GM21619 (cell line): Measurements from ENCODE around the gene SPRY4.
"Not testable (repeated sequence)": the region's sequence is repeated elsewhere in the genome, so short reads cannot be mapped to it uniquely, and the experiment has no call there.

Source experiments
- ATAC-seq: cut with Tn5 transposase; IDR thresholded peaks from one replicate; pipeline ENCODE4 v1.9.1; 2021; ENCODE audit not compliant: unreplicated experiment

SPRY4 gene

GRCh38 chr5:142339781-142340180 is 15.0 kb upstream of the SPRY4 start:
- ATAC-seq = no peak

- no peak for ATAC-seq
Measured at GRCh38 chr5:142334538-142334937, 9.7 kb upstream of the SPRY4 start.

GRCh38 chr5:142333749-142334148 is 8.9 kb upstream of the SPRY4 start:
- ATAC-seq = not testable (repeated sequence)

DNA sequence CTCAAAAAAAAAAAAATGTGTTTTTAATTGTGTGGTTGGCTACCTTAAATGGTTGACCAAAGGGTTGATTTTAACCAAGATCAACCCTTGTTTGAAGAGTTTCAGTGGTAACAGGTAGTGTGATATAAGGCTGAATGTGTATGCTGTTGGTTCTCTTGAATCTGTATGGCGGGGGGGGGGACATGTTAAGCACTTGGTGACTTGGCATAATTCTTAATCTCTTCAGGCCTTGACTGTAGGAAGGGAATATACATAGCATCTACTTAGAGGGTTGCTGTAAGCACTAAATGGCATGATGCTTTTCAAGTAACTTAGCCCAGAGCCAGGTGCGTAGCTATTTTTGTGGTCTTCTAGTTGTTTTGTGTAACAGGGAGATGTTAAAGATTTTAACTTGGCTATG is 5.6 kb upstream of the SPRY4 start:
- no peak for ATAC-seq

- ATAC-seq = no peak
Measured at GRCh38 chr5:142330026-142330425, 5.2 kb upstream of the SPRY4 start.

DNA sequence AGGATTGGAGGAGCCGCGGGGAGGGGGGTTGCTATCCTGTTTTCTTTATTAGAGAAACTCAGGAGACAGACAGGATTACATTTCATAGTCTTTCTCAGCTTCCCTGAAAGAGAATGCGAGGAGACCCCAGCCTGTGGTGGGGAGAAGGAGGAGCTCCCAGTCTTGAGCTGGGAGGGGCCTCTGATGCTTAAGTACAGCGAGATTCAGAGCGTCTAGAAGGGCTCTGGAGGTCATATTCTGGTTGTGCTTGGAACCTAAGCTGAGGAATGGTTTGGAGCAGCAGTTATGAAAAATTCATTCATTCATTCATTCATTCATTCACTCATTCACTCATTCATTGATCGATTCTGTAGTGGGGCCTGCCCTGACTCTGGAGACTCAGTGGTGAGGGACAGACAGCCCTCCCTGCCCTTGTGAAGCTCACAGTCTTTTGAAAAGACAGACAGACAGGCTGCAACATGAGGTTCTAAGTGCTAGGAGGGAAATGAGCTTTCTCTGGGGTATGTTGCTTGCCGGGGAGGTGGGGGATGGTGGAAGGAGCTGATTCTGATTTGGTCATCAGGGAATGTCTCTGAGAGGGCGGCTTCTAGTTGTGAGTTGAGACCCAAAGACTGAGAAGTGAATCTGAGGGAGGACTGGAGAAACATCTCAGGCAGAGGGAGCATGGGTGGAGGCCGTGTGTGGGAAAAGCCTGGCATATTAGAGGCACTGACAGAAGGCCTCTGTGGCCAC is 2.5 kb upstream of the SPRY4 start:
- no peak for ATAC-seq

- ATAC-seq = no peak
Measured at GRCh38 chr5:142326480-142326938, 1.7 kb upstream of the SPRY4 start.

DNA sequence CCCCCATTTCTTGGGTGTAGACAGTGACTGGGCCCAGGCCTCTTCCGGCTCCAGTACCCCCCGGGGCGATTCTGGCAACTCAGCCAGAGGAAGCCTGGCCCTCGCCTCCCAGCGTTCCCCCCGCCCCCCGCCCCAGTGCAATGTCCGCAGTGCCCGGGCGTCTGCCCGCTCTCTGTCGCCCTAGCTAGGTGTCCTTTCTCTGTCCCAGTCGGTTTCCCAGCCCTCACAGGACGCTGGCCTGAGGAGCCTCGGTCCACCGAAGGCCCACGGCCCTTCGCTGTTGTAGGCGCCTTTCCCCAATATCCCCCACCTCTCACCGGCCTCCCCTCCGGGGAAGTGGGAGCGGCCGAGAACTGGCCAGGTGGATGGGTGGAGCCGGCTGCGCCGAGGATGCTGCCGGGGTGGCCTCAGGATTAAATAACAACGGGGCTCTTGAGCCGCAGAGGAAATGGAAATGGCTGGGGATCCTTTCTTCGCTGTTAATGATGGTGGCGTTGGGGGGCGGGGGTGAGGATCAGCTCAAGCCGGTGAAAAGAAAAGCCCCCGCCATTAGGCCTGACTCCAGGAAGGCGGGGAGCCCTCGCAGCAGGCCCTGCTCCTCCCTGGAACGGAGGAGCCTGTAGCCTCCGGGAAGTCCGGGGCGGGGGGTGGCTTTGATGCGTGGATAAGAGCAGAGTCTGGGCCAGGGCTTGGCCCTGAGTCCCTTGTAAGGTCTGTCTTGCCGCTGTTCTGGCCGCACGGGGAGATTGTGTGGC is 1.1 kb upstream of the SPRY4 start:
- no peak for ATAC-seq

GRCh38 chr5:142324136-142324870 is 518 bp downstream of the SPRY4 start:
- peak; percentile 39 for ATAC-seq

GRCh38 chr5:142323480-142324135 is 1.2 kb downstream of the SPRY4 start:
- no peak for ATAC-seq

DNA sequence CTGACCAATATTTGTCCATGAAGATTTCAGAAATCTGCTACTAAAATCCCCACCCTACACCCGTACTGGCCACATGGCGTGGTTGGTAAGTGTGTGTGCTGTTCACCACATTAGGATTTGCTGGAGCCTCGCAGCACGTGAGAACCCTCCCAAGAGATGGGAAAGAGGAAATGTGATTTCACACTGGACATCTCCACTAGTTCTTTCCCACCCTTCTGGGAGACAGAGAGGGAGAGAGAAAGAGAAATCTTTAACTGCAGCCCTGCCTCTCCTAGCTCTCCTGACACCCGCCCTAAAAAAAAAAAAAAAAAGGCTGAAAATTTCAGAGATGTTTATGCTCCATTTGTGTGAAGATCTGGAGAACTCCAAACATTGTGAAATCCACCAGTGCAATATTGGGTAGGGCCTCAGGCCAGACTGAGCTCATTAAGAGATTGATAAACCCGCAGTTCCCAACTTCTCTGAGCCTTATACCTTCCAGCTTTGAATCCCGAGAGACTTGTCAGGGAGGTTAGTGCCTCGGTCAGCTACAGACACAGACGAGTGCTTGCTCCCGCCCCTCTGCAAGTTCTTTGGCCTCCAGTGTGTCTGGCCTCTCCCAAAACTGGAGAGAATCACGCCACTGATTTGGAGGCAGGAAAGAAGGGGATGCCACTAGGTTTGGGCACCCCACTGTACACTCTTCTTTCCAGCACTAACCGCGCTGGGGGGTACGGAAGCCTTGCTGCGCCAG is 1.9 kb downstream of the SPRY4 start:
- ATAC-seq = no peak

DNA sequence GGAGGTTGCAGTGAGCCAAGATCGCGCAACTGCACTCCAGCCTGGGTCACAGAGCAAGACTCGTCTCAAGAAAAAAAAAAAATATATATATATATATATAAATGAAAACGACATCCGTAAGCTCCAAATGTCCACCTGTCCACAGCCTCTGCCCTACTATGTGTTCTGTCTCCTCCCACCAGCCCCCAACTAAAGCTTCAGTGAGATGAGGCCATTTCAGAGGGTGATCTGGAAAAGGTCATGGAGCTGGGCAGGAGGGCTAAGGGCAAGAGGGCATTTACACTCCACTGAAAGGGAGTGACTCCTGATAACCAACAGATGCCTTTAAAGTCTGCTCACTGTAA is 2.4 kb downstream of the SPRY4 start:
- ATAC-seq = no peak

- ATAC-seq = no peak
Measured at GRCh38 chr5:142320851-142321560, 3.8 kb downstream of the SPRY4 start.

GRCh38 chr5:142320430-142320738 is 4.4 kb downstream of the SPRY4 start:
- no peak for ATAC-seq

DNA sequence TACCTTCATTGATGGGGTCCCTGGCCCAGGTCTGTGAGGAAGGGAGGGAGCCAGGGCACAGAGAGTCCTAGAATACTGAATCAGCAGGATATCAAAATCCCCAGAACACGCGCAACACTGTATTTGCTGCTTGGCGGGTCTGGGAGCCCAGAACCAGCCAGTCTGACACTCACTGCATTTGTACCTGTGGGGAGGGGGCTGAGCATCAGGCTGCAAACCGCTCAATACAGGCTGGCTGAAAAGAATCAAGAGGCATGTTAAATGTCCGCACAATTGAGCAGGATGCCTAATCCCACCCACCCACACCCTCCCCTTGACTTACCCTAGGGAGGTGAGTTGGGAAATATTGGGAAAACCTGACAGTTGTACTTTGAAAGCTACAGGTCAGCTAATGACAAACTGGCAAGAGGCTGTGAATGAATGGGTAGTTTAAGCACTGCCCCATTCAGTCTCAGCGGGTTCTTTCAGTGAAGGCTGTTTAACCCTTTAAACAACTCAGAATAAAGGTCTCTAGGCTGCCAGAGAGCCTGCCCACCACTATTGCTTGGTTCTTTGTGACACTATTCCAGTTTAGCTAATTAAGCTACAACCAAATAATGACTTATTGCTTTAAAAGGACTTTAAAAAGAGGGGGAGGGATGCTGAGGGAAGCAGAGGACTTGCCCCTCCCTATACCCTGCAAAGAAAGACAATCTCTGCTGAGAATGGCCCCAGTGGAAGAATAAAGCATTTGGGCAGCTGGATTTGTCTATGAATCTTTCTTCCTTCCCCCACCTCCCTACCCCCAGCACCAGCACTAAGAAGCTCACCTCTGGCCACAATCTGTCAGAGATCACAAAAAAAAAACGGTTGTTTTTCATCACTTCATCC is 5.0 kb downstream of the SPRY4 start:
- ATAC-seq = no peak

DNA sequence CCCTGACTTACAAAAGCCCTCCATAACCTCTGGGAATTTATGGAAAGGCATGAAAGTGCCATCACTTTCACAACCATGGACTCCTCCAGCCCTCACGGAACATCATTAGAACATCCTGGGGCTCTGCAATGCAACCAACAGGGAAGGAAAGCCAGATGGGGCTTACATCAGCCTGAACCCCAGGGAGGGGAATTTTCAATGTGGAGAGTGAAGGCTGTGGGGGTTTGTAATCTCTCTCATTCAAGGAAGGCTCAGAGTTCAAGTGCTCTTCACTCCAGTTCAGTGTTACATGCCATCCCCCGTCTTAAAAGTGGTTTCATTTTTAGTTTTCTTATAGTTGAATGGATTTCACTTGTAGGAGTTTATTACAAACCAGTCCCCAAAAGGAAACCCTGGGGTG is 5.7 kb downstream of the SPRY4 start:
- ATAC-seq = no peak

DNA sequence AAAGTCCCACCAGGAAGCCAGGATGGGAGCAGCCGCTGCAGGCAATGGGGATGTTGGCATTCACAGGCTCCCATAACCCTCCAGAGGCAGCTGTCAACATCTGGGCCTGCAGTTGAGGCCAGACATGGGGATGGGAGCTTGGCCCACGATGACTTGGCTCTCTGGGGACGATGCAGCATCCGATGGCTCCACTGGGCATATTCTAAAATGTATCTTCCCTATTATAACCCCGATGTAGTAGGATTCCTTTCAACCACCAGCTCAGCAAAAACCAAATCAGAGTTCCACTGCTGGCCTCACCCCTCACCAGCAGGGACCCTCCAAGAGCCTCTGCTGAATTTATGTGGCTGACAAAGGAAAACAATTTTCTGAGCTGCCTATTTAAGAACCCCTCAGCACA is 7.1 kb downstream of the SPRY4 start:
- ATAC-seq = no peak

DNA sequence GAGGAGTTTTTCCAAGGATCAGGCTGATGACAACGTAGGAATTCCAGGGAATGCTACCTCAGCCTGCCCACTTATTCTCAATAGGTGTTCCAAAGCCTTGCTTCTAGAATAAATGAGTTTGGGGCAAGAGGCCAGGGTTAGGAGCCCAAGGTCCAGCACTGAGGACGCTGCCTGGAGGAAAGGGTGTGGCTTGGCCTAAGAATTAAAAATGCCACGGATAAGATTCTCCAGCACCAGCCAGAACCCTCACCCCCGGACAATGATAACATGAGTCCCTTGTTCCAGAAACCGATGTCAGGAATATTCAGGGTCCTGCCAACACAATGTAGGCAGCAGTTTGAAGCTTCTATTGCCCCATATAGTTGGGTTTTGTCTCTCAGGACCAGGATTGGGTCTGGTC is 7.6 kb downstream of the SPRY4 start:
- no peak for ATAC-seq

- ATAC-seq = no peak
Measured at GRCh38 chr5:142316681-142317080, 8.1 kb downstream of the SPRY4 start.
